GM21576 (cell line): ENCODE data around the gene TMCO2.

ENCODE experiments used
- ATAC-seq: cut with Tn5 transposase; IDR thresholded peaks from one replicate; pipeline ENCODE4 v1.9.1; 2021; ENCODE audit warnings: mild to moderate bottlenecking, moderate library complexity; ENCODE audit not compliant: unreplicated experiment

Gene TMCO2

DNA sequence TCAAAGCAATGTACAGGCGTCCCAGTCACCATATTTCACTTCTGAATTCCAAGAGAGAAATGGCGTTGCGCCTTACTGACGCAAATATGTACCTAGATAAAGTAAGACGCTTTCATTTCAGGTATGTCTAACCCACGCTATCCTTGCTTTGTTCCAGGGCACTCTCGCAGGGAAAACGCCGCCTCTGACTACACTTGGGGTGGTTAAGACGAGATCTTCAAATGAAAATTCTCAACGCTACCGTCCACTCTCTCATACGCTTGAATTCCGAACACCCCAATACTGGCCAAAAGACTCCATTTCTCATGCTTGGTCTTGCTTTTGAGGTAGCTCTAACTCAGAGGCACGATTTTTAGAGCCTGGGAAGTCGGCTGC lies 9.6 kb downstream of the TMCO2 start:
- peak; percentile 3 for ATAC-seq

DNA sequence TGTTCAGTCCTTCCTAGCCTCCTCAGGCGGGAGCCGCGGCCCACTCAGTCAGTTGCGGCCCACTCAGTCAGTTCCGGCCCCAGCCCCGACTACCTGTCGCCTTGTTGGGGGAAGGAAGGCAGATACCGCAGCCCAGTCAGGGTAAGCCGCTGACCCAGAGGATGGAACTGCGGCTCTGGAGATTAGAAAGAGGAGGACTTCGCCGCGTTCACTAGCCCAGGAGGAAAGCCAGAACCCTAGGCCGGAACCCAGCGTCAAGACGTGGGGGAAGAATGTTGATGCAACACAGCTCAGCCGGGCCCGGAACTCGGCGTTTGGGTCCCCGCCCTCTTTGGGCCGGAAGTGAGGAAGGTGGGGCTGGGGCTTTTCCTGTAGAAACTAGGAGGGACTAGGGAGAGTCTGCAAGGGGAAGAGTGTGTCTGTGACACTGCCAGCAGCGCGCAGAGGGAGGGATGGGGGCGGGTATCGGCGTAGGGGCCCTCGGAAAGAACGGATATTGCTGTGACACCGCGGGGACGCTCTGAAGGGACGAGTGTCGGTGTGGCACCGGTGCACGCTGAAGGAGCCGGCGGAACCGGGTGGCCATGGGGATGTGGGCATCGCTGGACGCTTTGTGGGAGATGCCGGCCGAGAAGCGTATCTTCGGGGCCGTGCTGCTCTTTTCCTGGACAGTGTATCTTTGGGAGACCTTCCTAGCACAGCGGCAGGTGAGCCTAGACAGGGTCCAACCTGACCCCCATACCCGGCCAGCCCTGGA lies 10.1 kb downstream of the TMCO2 start, which contains the start of gene ZMPSTE24:
TSS of gene ZMPSTE24 (plus strand) at position 549 of the 757 bp plus-strand sequence. CDS start at position 585, 36 bp downstream.
- peak; percentile 85 for ATAC-seq

DNA sequence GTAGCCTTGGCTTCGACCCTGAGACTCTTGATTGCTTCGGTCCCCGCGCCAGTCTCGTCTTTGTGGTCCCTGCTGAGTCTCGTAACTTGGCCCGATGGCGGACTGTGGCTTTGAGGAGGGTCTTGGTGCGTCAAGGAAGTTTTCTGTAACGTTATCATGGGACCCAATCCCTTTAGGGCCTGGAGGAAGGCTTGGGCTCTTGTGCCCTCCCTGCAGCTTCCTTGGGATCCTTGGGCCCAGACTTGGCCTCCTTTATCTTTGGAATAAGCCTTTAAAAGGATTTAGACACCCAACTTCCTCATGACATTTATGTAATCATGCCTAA lies 10.7 kb downstream of the TMCO2 start:
- no peak for ATAC-seq

DNA sequence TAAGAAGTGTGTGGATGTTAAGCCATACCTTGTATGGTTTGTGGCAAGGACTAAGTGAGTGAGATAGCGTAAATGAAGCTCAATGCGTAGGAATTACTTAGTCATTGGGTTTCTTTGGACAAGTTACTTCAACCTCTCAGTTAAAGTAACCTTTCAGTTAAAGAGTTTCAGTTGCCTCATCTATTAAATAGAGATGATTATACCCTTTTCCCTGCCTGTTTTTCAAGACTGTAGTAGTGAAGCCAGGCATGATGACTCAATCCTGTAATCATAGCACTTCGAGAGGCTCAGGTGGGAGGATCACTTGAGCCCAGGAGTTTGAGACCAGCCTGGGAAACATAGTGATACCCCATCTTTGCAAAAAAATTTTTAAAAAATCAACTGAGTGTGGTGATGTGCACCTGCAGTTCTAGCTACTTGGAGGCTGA lies 16.6 kb downstream of the TMCO2 start:
- no peak for ATAC-seq

DNA sequence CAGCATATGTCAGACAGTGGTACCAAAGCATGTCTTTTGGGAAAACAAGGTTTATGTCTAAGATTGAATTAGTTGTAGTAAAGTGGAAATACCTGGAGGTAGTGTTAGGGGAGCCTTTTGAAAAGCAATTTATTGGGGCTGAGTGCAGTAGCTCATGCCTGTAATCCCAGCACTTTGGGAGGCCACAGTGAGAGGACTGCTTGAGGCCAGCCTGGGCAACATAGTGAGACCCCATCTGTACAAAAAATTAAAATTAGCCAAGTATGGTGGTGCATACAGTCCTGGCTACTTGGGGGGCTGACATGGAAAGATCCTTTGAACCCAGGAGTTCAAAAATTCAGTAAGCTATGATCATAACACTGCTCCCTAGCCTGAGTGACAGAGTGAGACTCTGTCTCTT lies 17.6 kb downstream of the TMCO2 start:
- no peak for ATAC-seq

DNA sequence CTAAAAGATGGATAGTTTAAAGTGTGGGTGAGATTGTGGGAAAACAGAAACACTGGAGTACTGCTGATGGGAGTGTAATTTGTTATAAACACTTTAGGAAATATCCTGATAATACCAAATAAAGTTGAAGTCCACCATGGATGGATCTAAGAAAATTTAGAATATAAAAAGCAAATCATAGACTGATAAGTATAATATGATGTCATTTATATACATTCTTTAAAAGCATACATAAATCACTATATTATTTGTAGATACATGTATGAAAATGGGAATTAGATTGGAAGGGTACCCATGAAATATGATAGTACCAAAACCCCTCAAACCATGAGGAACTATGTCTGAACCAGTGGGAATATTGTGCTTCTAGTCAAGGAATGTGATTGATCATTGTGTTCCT lies 18.2 kb downstream of the TMCO2 start:
- ATAC-seq = no peak

DNA sequence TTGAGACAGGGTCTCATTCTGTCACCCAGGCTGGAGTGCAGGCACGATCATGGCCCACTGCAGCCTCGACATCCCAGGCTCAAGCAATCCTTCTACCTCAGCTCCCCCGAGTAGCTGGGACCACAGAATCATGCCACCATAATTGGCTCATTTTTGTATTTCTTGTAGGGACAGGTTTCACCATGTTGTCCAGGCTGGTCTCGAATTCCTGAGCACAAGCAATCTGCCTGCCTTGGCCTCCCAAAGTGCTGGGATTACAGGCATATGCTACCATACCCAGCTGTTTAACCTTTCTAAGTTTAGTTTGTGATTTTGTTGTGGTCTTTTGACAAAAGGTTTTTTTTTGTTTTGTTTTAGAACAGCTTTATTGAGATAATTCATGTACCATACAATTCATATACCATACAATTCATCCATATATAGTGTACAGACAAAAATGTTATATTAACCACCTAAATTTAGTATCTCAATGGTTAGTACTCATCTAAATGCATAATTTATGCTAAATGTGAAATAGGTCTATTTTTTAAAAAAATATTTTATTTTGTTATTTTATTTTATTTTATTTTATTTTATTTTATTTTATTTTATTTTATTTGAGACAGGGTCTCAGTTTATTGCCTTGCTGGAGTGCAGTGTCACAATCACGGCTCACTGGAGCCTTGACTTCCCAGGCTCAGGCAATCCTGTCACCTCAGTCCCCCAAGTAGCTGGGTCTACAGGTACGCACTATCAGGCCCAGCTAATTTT lies 19.2 kb downstream of the TMCO2 start:
- ATAC-seq = no peak

DNA sequence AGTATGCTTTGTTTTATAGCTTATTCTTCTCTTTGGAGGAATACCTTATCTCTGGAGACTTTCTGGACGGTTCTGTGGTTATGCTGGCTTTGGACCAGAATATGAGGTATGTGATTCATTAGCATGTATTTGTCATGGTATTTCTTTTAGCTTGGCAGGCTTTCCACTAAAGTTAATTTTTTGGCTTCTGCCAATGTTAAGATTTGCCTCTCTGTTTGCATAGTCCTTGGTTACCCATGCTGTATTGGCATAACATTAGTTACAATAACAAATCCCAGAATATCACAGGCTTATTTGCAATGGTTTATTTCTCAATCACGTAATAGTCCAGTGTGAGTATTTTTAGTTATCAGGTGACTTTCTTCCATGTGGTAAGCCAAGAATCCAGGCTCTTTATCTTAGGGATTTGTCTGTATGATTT lies 20.0 kb downstream of the TMCO2 start:
- no peak for ATAC-seq

DNA sequence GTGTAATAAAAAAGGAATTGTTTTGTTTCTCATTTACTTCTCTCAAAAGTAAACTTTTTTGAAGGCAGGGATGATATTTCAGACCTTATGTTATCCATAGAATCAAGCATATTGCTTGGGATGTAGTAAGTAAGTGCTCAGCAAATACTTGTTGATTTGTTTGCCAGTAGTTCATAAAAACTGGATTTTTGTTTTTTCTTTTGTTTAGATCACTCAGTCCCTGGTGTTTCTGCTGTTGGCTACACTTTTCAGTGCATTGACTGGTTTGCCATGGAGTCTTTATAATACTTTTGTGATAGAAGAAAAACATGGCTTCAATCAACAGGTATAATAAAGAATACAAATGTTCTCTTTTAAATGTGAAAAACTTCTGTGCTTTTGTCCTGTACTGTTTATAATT lies 20.5 kb downstream of the TMCO2 start:
- no peak for ATAC-seq

DNA sequence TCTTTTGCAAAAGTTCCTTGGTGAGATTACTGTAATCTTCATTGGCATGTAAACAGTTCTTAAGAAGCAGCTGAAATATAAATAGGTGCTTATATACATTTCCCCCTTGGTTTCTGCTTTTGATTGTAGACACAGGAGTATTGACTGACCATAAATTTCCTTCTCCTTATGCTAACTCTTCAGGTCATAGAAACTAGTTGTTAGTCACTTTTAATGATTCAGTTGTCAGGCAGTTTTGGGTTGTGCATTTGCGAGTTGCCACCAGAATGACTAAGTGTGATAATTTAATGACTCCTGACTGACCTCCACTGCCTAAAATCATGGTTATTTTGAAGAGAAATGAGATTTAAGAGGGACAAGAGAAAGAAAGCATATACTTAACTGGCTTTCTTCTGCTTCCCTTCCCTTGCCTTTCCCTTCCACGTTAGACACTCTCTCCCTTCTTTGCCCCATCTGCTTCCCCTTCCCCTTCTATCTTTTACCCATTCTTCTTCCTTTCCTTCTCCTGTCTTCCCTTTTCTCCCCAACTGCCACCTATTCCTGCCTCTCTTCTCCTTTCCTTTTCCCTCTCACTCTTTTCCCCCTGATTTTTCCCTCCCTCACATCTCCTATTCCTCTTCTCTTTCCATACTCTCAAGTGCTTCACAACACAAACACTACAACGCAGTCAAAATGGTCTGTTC lies 22.6 kb downstream of the TMCO2 start:
- ATAC-seq = no peak

DNA sequence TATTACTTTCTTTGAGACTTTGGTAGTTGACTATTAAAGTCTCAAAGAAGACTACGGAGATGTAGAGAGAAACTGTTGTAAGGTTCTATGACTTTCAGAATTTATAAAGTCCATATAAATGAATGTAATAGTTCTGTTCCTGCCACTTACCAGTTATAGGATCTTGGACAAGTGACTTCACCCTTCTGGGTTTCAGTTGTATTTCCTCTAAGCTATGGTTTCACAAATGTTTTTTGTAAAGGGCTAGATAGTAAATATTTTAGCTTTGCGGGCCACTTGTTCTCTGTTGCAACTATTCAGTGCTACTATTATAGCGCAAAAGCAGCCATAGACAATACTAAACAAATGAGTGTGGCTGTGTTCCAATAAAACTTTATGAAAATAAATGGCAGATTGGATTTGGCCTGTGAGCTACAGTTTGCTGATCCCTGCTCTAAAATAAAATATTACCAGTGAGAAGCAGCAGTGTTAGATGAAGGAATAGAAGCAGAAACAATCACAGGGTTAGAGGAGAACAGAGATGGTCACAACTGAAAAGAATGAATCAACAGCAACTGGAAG lies 25.0 kb downstream of the TMCO2 start:
- no peak for ATAC-seq

DNA sequence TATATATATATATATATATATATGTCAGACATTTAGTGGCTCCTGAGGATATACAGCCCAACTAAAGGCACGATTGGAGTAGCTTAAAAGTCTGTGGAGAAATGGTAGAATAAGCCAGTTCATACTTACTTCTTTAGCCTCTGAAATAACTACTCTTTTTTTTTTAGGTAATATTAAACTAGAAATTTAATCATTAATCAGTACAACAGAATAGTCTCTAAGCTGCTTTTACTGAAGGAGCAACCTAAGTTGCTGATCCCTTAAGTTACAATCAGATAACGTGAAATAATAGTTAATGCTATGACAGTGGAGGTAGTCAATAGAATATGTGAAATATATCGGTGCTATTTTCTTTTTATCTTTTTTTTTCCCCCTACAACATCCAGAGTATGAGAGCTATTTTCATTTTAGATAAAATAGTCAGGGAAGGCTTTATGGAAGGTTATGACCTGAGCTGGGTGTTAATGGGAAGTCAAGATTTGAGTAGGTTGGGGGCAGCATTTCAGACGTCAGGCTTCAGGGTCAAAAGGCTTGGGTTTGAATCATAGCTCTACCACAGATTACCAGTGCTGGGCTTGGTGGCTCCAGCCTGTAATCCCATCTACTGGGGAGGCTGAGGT lies 25.9 kb downstream of the TMCO2 start:
- ATAC-seq = no peak

DNA sequence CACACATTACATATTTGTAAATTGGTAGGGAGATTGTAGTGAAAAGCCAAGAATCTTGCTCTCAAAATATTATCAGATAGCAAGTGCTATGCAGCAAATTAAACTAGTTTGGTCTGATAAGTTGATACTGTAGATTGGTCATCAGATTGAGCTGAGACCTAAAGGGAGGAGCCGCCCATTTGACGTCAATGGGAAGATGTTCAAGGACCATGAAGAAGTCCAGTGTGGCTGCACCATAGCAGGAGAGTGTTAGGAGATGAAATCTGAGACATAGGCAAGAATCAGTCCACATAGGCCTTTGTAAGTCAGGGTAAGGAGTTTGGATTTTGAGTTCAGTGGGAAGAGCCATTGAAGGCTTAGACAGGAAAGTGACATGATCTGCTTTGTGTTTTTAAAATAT lies 26.6 kb downstream of the TMCO2 start:
- ATAC-seq = no peak

DNA sequence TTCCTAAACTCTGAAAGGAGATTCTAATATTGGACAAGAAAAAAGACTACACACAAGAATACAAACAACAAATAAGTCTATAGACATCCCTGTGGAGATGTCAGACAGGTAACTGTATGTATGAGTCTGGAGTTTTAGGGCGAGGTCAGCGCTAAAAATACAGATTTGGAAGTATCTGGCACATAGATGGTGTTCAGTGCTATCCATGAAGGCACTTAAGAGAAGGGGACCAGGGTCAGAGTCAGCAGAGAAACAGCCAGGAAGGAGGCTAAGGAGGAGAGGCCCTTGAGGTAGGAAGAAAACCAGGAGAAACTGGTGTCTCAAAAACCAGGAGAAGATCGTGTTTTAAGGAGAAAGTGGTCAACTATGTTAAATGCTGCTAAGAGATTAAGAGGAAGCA lies 28.4 kb downstream of the TMCO2 start:
- no peak for ATAC-seq

DNA sequence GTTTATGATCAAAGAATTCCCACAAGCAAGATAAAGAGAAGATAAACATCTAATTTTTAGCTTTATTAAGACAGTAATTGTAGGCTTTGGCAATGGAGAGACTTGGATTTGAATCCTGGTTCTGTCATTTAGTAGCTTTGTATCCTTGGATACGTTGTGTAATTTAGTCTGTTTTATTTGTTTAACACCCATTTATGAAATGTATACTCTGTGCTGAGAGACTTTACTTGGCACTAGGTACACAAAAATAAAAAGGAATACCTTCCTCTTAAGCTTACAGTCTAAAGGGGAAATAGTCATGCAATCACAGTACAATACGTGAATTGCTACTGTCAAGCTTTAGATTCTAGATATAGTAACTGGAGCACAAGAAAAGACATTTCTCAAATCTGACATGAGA lies 34.1 kb downstream of the TMCO2 start:
- ATAC-seq = no peak

DNA sequence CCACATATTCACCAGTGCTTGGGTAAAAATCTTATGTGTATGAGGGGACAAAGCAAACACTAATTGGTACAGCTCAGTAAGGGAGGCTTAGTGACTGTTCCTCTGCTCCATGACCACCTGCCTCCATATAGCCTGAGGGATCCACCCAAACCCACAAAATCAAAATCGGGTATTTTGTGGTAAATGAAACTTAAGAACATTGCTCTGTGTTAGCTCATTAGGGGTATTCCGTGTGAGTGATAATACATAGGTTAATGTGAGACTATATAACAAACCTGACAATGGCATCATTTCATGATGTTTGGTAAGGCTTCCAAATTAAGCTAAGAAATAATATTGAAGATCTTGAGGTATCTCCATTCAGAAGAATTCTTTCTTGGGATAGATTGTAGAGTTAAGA lies 43.6 kb downstream of the TMCO2 start:
- ATAC-seq = no peak

DNA sequence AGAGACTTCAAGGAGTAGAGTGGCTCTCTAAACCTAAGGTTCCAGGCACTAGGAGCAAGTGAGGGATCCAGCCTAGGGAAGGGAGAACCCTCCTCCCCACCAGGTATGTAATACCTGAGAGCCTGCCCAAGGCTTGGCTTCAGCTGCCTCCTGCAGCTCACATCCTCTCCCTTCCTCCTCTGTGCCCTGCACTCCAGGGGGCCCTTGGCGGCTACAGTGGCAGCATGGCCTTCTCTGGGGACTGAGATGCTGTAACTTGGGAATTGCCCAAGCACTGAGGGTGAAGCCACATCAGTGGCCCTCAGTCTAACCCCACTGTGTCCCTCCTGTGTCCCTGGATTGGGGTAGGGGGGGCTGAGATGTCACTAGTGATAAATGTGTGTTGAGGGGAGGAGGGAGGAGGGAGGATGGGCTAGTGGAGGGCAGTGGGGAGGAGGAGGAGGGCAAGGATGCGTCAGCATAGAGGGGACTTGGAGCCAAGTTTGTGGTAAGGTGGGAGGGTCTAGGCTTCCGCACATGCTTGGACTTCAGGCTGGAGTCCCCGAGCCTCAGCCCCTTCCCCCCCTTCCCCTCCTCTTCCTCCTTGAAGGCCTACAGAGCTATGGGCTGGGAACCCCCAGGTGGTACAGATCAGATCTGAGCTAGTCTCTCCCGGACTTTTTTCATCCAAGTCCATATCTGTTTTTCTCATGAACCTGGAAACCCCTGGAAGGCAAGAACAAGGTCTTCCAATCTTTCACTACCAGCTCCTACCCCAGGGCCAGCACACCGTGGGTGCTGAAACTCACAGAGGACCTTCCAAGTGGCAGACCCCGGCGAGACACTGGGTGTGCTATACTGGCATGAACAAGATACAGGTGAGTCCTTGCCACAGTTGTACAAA lies 51.9 kb downstream of the TMCO2 start:
- no peak for ATAC-seq

DNA sequence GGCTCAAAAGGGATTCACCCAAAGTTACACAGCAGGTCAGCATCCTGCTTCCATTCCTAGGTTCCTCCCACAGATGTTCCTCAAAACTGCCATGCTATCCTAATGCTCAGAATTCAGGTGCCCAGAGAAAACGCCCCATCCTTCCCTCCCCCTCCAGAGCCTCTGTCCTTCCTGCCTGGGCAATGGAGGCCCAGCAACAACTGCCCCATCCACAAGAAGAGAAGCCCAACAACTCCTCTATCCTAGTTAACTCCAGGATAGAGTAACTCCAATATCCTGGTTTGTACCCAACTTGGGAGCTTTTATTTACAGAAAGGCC lies 52.5 kb downstream of the TMCO2 start:
- no peak for ATAC-seq

DNA sequence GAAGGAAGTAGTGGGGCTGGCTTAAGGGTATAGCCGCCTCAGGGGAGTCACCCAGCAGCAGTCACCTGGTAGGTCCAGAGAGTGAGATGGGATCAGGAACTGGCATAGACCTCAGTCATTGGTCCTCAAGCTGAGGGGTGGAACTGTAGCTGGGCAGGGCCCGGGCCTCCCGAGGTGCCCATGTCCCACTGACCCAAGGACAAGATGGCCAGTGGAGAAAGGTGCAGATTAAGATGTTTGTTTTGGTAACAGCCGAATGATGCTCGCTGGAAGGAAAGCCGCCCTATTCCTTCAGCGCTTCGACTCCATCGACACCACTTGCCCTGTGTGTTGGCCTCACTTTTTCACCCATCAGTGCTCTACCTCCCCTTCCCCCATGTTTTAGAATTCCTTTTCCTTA lies 52.9 kb downstream of the TMCO2 start:
- ATAC-seq = no peak

DNA sequence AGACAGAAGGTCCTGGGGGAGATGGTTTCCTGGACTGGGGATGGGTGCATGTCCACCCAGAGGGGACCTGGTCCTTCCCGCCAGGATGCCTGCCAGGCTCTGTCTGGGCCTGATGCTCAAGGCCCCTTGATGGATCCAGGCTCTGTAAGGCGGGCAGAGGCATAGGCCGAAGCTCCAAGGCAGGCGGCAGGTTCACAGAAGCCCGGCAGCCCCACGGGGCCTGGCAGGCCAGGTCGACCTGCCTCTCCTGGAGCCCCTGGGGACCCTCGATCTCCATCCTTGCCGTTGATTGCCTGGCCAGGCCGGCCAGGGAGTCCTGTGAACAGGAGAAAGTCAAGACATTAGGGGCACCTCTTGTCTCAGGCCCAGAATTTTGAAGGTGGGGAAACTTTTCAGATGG lies 53.3 kb downstream of the TMCO2 start:
- no peak for ATAC-seq
